RWPE2 (cell line): ENCODE results near the gene SDCCAG8.
A peak's percentile ranks its signal among the peaks of the same experiment; 100 is the strongest.

Source experiments
- ATAC-seq: fragments of 200-7000 bp; cut with Tn5 transposase; 3 replicates; pipeline ENCODE4 v1.9.1; 2021; ENCODE audit warnings: low read depth
- DNase-seq: peaks from one replicate; pipeline ENCODE4 v3.0.0-alpha.2; 2020; ENCODE audit warnings: low spot score
- H3K27ac ChIP-seq: fragments of 450-650 bp; 2 replicates; pipeline ENCODE4 v1.5.1; 2017; ENCODE audit warnings: mild to moderate bottlenecking; ENCODE audit not compliant: poor library complexity, severe bottlenecking
- H3K27me3 ChIP-seq: fragments of 250-450 bp; sonication (Bioruptor Pico); 2 replicates; pipeline ENCODE4 v1.5.1; 2021; ENCODE audit warnings: mild to moderate bottlenecking, moderate library complexity; ENCODE audit not compliant: insufficient read depth, poor library complexity, severe bottlenecking
- H3K36me3 ChIP-seq: fragments of 250-450 bp; sonication (Bioruptor Pico); 2 replicates; pipeline ENCODE4 v1.5.1; 2020; ENCODE audit warnings: low read depth, mild to moderate bottlenecking, moderate library complexity
- H3K4me1 ChIP-seq: fragments of 250-450 bp; sonication (Bioruptor Pico); 2 replicates; pipeline ENCODE4 v1.5.1; 2021; ENCODE audit warnings: mild to moderate bottlenecking, moderate library complexity; ENCODE audit not compliant: insufficient read depth, poor library complexity, severe bottlenecking
- H3K4me3 ChIP-seq: fragments of 250-450 bp; sonication (Bioruptor Pico); 2 replicates; pipeline ENCODE4 v1.5.1; 2021; ENCODE audit warnings: mild to moderate bottlenecking, moderate library complexity; ENCODE audit not compliant: severe bottlenecking
- H3K9me3 ChIP-seq: fragments of 250-450 bp; sonication (Bioruptor Pico); 2 replicates; pipeline ENCODE4 v1.5.1; 2021; ENCODE audit warnings: mild to moderate bottlenecking, moderate library complexity; ENCODE audit not compliant: severe bottlenecking
- CTCF ChIP-seq: fragments of 450-650 bp; IDR thresholded peaks from one replicate; pipeline ENCODE4 v1.5.1; 2017; ENCODE audit warnings: mild to moderate bottlenecking, moderate library complexity; ENCODE audit not compliant: poor library complexity, severe bottlenecking

SDCCAG8 gene

DNA sequence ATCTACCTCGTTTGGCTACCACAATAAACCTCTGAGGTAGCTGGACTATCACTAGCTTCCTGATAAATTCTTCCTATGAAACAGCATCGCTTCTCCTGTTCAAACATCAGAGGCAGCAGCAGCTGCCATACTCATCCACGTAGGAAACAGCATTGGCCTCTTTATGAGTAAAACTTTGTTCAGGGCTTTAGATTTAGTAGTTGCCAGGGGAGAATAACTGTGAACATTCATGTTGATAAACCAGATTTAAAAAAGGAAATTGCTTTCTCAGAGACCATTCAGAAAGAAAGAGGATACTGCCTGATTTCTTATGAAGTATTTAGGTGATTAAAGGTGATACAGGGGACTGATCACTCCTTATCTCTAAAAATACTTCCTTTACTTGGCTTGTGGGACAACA, 7.9 kb upstream of the SDCCAG8 start:
- Histone ChIP-seq H3K27me3 (no peaks in the 10 kb centered on the region), H3K27ac (no peak overlapping the region), H3K9me3 (no peaks in the 10 kb centered on the region), H3K4me3 (no peak overlapping the region), H3K36me3 (peaks cover 8% of the 10 kb centered on the region; the same call in 1 of the 2 replicates), H3K4me1 (peaks cover 15% of the 10 kb centered on the region)
- DNase-seq (no peak), ATAC-seq (no peak)
- no peak for TF ChIP-seq CTCF

GRCh38 chr1:243249214-243249613, 6.6 kb upstream of the SDCCAG8 start:
- peaks cover 8% of the 10 kb centered on the region; the same call in 1 of the 2 replicates for H3K36me3 ChIP-seq
- peaks cover 15% of the 10 kb centered on the region for H3K4me1 ChIP-seq
- ATAC-seq, result no peak

GRCh38 chr1:243250102-243250501, 5.7 kb upstream of the SDCCAG8 start:
- Histone ChIP-seq H3K4me1 (peaks cover 15% of the 10 kb centered on the region), H3K27me3 (no peaks in the 10 kb centered on the region), H3K4me3 (no peak overlapping the region), H3K9me3 (no peaks in the 10 kb centered on the region), H3K36me3 (peaks cover 8% of the 10 kb centered on the region; the same call in 1 of the 2 replicates), H3K27ac (no peak overlapping the region)
- TF ChIP-seq CTCF, result no peak
- no peak for DNase-seq
- ATAC-seq, result no peak

More at GRCh38 chr1:243249214-243249613, 6.6 kb upstream of the SDCCAG8 start:
- Histone ChIP-seq H3K27me3 (no peaks in the 10 kb centered on the region), H3K27ac (no peak overlapping the region), H3K4me3 (no peak overlapping the region), H3K9me3 (no peaks in the 10 kb centered on the region)
- no peak for TF ChIP-seq CTCF
- no peak for DNase-seq

DNA sequence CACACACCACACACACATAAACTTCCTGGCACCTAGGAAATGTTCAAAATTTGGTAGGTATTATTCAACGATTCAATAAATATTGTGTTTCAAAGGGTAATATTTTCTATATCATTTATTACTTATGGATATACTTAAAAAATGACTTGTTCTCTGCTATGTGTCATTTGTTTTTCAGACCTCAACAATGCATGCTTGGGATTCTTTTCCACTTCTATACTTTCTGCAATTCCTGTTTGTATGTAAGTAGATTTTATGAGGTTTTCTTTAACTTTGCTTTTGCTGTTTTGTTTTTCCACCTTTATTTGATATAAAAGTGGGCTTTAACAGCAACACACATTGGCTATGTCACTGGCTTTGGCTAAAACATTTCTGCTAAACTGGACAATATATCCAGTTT, 4.3 kb upstream of the SDCCAG8 start:
- ATAC-seq (no peak), DNase-seq (no peak)
- Histone ChIP-seq H3K4me1 (peaks cover 15% of the 10 kb centered on the region), H3K27ac (no peak overlapping the region), H3K36me3 (0 out of 2 replicates have a peak, but pooled peaks cover 5% of the 10 kb centered on the region), H3K27me3 (no peaks in the 10 kb centered on the region), H3K9me3 (no peaks in the 10 kb centered on the region), H3K4me3 (no peak overlapping the region)
- no peak for TF ChIP-seq CTCF

DNA sequence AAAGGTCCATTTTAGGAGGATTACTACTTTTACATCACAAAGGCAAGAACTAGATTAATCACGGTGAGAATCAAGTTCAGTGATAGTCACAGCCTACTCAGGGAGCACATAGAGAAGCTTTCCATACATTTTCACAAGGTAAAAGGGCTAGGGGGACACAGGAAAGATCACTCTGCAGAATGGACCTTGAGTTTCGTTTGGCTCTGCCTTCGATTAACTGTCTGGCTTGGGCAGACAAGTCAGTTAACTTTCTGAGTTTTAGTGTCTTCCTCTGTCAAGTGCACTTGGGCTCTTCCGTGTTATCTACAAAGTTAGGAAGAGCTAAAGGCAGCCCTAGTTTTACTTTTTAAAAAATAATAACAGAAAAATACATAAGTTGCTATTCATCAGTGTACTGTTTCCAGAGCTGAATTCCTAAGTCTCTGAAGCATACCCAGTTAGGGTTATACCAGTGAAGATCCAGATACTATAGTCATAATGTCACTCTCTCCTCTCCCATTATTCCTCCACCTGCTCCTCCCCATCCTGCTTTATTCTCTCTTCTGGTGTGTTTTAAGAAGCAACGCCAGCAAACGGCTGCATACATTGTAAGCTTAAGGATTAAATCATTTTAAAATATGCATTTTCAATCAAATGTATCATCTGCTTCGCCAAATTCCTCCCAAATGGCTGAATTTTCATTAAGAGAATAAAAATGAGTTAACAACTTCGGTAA, 2.5 kb upstream of the SDCCAG8 start:
- Histone ChIP-seq H3K27ac (peak overlapping the region; percentile 87), H3K27me3 (no peaks in the 10 kb centered on the region), H3K36me3 (peaks cover 8% of the 10 kb centered on the region; the same call in 1 of the 2 replicates), H3K9me3 (no peaks in the 10 kb centered on the region), H3K4me1 (peaks cover 19% of the 10 kb centered on the region), H3K4me3 (peak overlapping the region; percentile 72)
- no peak for DNase-seq
- no peak for ATAC-seq
- TF ChIP-seq CTCF, result no peak
